Gastrocnemius medialis (tissue), 4 donors: ENCODE measurements around the gene NEURL2.

Experiments
- CTCF ChIP-seq, 5 experiments: fragments of 450-650 bp in 3 of 5; fragments of 200-600 bp in 2 of 5; sonication (generic) in 2 of 5; IDR thresholded peaks in 4 of 5; conservative IDR thresholded peaks in 1 of 5; 1 replicate in 4 of 5; 2 replicates in 1 of 5; pipeline ENCODE4 v1.5.1; 2016 to 2019; ENCODE audit warnings: antibody characterized with exemption in 5 of 5, mild to moderate bottlenecking in 3 of 5, moderate library complexity in 3 of 5
- POLR2A ChIP-seq, 2 donors: fragments of 450-650 bp; IDR thresholded peaks; one replicate each; pipeline ENCODE4 v1.6.1; 2017; ENCODE audit warnings: antibody characterized with exemption in 2 of 2, mild to moderate bottlenecking in 2 of 2, moderate library complexity in 2 of 2

- TF ChIP-seq CTCF (IDR thresholded peaks at IDR 0.05 in 4 of 5, conservative IDR thresholded peaks at IDR 0.05 in 1 of 5) (no peak), POLR2A (IDR thresholded peaks at IDR 0.05) (no peak)
Observed at GRCh38 chr20:45926731-45927070, 35.7 kb upstream of the NEURL2 start.
